Panc1 (cell line): ENCODE results near the gene ADAMTS2. TPM values are rescaled to one million over a fixed set of nuclear protein-coding genes. Genes with fewer than 3 reads are reported as not detected.

Experiments used
- ATAC-seq: fragments of 200-7000 bp; cut with Tn5 transposase; 2 replicates; pipeline ENCODE4 v1.9.1; 2020; ENCODE audit warnings: mild to moderate bottlenecking, moderate library complexity
- BruUV-seq: library from RNA; stranded (reverse); fragments of 400-500 nt; replicated peaks from 2 replicates; lab custom pipeline; 2021; lab: Mats Ljungman, UMichigan
- CTCF ChIA-PET: fragments of 300-600 bp; sonication (Branson Sonifier 250); formaldehyde crosslinking; loops from one replicate; lab custom pipeline; 2022; ENCODE audit warnings: antibody characterized with exemption; lab: Charles Lee
- POLR2A ChIA-PET: fragments of 300-600 bp; sonication (Branson Sonifier 250); formaldehyde crosslinking; loops from one replicate; lab custom pipeline; 2022; ENCODE audit warnings: antibody characterized with exemption; lab: Charles Lee
- DNase-seq: peaks from one replicate; pipeline ENCODE4 v3.0.0-alpha.2; 2010; ENCODE audit warnings: low read depth, low spot score
- H3K27ac ChIP-seq: 2 replicates; pipeline ENCODE4 v1.5.1; 2011; ENCODE audit warnings: mild to moderate bottlenecking, low read length, inconsistent platforms
- H3K27me3 ChIP-seq: fragments of 200-500 bp; sonication (Bioruptor generic); 2 replicates; pipeline ENCODE4 v1.6.0; 2014; ENCODE audit warnings: low read length, inconsistent platforms; ENCODE audit not compliant: control insufficient read depth, insufficient read depth
- H3K36me3 ChIP-seq: fragments of 200-500 bp; sonication (Bioruptor generic); 2 replicates; pipeline ENCODE4 v1.5.1; 2014; ENCODE audit warnings: inconsistent platforms, mild to moderate bottlenecking, low read length, moderate library complexity; ENCODE audit not compliant: control insufficient read depth, insufficient read depth
- H3K4me1 ChIP-seq: 2 replicates; pipeline ENCODE4 v1.5.1; 2011; ENCODE audit warnings: inconsistent platforms, mild to moderate bottlenecking, low read length, moderate library complexity; ENCODE audit not compliant: control insufficient read depth, insufficient read depth
- H3K4me3 ChIP-seq, 2 experiments: 2 replicates each; pipeline ENCODE4 v1.5.1; 2011 to 2012; ENCODE audit warnings: low read depth in 2 of 2, low read length in 2 of 2, mild to moderate bottlenecking in 2 of 2, inconsistent platforms in 1 of 2, moderate library complexity in 1 of 2
- H3K9me3 ChIP-seq: fragments of 200-500 bp; sonication (Bioruptor generic); 2 replicates; pipeline ENCODE4 v1.5.1; 2014; ENCODE audit warnings: low read depth, mild to moderate bottlenecking, inconsistent platforms, low read length, moderate library complexity; ENCODE audit not compliant: control insufficient read depth, insufficient read depth
- POLR2AphosphoS5 ChIP-seq: IDR thresholded peaks from 2 replicates; pipeline ENCODE4 v1.6.1; 2012; ENCODE audit warnings: mild to moderate bottlenecking, low read depth, low read length, moderate library complexity
- SIN3A ChIP-seq: IDR thresholded peaks from 2 replicates; pipeline ENCODE4 v1.6.1; 2012; ENCODE audit warnings: low read depth, mild to moderate bottlenecking, low read length, moderate library complexity, borderline replicate concordance; ENCODE audit not compliant: insufficient read depth
- TCF7L2 ChIP-seq: IDR thresholded peaks from 2 replicates; pipeline ENCODE4 v1.6.1; 2011; ENCODE audit warnings: mild to moderate bottlenecking, low read depth, low read length, inconsistent platforms
- in situ Hi-C: cut with HindIII; loops from 2 replicates; pipeline ENCODE4 v1.10.0; 2016; ENCODE audit warnings: low sequenced_read_pairs, low pct_unique_long_range_greater_than_20kb
- intact Hi-C: fragments of 100-400 bp; cut with micrococcal nuclease; formaldehyde crosslinking; loops from one replicate; pipeline ENCODE4 v1.10.0; 2022; ENCODE audit not compliant: unreplicated experiment
- total RNA-seq: library from RNA; stranded (reverse); gene quantifications from one replicate; pipeline ENCODE4 v1.2.1, GENCODE V29; 2021; ENCODE audit not compliant: unreplicated experiment
- TF ChIP-seq, protein P1 (sequence below): fragments of 450-650 bp; IDR thresholded peaks from 2 replicates; pipeline ENCODE4 v1.5.1; 2017; ENCODE audit warnings: mild to moderate bottlenecking
- TF ChIP-seq, protein P2 (sequence below), 2 experiments: IDR thresholded peaks; 2 replicates each; pipeline ENCODE4 v1.6.1; 2011 to 2012; ENCODE audit warnings: low read depth in 2 of 2, control low read depth in 1 of 2, low read length in 1 of 2, mild to moderate bottlenecking in 1 of 2, moderate library complexity in 1 of 2; ENCODE audit not compliant: insufficient read depth in 1 of 2

ADAMTS2 gene
- total RNA-seq, 1 experiment from 2014 or later: 0.13 TPM

DNA sequence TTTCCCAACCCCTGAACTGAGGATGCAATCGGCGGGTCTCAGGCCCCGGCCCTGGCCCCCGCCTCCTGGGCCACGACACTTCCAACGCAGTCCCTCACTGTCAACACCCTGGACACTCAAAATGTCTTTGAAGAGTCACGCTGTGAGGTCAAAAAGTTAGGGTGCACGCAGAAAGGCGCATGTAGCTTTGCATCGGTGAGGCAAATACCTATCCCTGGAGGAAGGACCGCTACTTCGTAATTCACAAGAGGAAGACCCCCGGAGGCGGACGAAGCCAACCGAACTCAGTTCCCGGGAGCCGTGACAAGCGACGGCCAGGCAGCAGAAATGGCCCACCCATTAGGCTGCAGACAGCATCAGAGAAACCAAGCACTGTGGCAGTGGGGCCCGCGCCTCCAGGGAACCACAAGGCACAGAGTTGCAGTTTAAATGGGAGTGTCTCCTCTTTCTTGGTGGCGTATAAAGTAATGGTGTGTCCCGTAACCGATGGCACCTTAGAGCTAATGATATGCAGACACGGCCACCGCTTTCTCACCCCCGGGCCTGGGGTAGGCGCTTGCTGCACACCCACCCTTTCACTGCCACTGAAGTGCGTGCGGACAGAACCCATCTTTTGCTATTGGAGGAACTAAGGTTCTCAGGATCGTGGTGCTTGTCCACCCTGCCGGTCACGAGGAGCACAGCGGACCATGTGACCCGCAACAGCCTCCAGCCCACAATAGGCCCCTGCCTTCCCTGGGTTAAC is 9.0 kb downstream of the ADAMTS2 start:
- H3K4me1 ChIP-seq: no peaks in the 10 kb centered on the region
- H3K36me3 ChIP-seq: no peaks in the 10 kb centered on the region
- H3K9me3 ChIP-seq: no peaks in the 10 kb centered on the region
- no TSS peak for BruUV-seq
- POLR2A ChIA-PET: no interaction called here
- peaks cover 3% of the 10 kb centered on the region for H3K27me3 ChIP-seq
- TF ChIP-seq SIN3A (no peak), TCF7L2 (no peak), POLR2AphosphoS5 (no peak)
- TF ChIP-seq, protein P1, sequence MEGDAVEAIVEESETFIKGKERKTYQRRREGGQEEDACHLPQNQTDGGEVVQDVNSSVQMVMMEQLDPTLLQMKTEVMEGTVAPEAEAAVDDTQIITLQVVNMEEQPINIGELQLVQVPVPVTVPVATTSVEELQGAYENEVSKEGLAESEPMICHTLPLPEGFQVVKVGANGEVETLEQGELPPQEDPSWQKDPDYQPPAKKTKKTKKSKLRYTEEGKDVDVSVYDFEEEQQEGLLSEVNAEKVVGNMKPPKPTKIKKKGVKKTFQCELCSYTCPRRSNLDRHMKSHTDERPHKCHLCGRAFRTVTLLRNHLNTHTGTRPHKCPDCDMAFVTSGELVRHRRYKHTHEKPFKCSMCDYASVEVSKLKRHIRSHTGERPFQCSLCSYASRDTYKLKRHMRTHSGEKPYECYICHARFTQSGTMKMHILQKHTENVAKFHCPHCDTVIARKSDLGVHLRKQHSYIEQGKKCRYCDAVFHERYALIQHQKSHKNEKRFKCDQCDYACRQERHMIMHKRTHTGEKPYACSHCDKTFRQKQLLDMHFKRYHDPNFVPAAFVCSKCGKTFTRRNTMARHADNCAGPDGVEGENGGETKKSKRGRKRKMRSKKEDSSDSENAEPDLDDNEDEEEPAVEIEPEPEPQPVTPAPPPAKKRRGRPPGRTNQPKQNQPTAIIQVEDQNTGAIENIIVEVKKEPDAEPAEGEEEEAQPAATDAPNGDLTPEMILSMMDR: no peak
- TF ChIP-seq, protein P2, sequence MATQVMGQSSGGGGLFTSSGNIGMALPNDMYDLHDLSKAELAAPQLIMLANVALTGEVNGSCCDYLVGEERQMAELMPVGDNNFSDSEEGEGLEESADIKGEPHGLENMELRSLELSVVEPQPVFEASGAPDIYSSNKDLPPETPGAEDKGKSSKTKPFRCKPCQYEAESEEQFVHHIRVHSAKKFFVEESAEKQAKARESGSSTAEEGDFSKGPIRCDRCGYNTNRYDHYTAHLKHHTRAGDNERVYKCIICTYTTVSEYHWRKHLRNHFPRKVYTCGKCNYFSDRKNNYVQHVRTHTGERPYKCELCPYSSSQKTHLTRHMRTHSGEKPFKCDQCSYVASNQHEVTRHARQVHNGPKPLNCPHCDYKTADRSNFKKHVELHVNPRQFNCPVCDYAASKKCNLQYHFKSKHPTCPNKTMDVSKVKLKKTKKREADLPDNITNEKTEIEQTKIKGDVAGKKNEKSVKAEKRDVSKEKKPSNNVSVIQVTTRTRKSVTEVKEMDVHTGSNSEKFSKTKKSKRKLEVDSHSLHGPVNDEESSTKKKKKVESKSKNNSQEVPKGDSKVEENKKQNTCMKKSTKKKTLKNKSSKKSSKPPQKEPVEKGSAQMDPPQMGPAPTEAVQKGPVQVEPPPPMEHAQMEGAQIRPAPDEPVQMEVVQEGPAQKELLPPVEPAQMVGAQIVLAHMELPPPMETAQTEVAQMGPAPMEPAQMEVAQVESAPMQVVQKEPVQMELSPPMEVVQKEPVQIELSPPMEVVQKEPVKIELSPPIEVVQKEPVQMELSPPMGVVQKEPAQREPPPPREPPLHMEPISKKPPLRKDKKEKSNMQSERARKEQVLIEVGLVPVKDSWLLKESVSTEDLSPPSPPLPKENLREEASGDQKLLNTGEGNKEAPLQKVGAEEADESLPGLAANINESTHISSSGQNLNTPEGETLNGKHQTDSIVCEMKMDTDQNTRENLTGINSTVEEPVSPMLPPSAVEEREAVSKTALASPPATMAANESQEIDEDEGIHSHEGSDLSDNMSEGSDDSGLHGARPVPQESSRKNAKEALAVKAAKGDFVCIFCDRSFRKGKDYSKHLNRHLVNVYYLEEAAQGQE (IDR thresholded peaks at IDR 0.05; ENCODE audit: insufficient read depth in 1 of 2, low read depth in 2 of 2, low read length in 1 of 2): no peak
- ATAC-seq (no peak), DNase-seq (no peak)
- in situ Hi-C loops: no loop called here
- no peak overlapping the region for H3K27ac ChIP-seq
- intact Hi-C loops: no loop called here
- CTCF ChIA-PET: no interaction called here
- H3K4me3 ChIP-seq: no peak overlapping the region

DNA sequence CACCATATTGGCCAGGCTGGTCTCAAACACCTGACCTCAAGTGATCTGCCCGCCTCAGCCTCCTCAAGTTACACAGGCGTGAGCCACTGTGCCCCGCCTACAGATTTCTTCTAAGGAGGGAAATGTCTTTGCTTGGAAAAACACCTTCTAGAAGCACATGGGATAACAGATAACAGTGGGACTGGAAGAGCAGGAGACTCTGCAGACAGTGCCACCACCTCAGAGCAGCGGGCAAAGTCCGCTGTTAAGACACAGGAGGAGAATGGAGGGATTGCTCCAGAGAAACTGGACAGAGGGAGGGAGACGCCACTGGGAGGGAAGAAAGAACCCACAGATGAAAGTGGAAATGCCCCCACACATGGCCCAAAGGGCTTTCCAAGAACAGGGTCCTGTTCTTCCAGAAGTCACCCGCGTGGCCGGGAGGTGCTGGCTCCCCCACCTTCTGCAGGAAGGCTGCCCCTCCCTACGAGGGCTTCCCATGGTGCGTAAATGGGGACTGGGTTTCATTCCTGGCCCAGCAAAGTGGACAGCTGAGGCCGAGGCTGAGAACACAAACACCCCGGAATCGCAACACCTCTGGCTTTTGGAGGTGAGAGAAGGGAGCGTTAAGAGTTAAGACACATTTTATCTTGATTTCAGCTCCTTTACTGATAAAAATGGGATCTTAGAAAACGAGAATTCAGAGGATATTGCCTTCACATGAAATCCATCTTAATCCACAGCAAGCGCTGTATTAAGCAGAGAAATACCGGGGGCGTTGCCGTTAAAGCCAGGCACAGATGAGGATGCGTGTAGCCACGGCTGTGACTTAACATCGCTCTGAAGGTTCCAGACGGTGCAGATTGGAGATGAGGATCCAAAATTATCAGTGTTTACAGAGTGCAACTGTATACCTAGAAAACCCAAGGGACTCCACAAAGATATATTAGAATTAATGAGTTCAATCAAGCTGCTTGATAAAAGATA is 11.2 kb downstream of the ADAMTS2 start:
- Histone ChIP-seq H3K27ac (no peak overlapping the region), H3K27me3 (peaks cover 3% of the 10 kb centered on the region), H3K9me3 (no peaks in the 10 kb centered on the region), H3K4me1 (no peaks in the 10 kb centered on the region), H3K4me3 (no peak overlapping the region), H3K36me3 (no peaks in the 10 kb centered on the region)
- ATAC-seq (no peak), DNase-seq (no peak)
- ChIA-PET POLR2A (no interaction called here), CTCF (no interaction called here)
- in situ Hi-C loops: no loop called here
- BruUV-seq: no TSS peak
- intact Hi-C loops: no loop called here
- TF ChIP-seq TCF7L2 (no peak), POLR2AphosphoS5 (no peak), SIN3A (no peak)
- TF ChIP-seq, protein P1: no peak
- TF ChIP-seq, protein P2 (IDR thresholded peaks at IDR 0.05; ENCODE audit: insufficient read depth in 1 of 2, low read depth in 2 of 2, low read length in 1 of 2): no peak
